GM10248 (cell line): Measurements from ENCODE around the gene PI4K2B.
"Not testable (repeated sequence)": the region's sequence is repeated elsewhere in the genome, so short reads cannot be mapped to it uniquely, and the experiment has no call there.

Experiments
- CTCF ChIA-PET: fragments of 300-600 bp; sonication (Branson Sonifier 250); formaldehyde crosslinking; extraction: SDS; loops from one replicate; lab custom pipeline; 2021; ENCODE audit warnings: antibody characterized with exemption; lab: Yijun Ruan, JAX
- POLR2A ChIA-PET: fragments of 350-650 bp; sonication (Branson Sonifier 250); formaldehyde crosslinking; extraction: SDS; loops from one replicate; lab custom pipeline; 2020; ENCODE audit warnings: antibody characterized with exemption; lab: Yijun Ruan, JAX
- DNase-seq: peaks from one replicate; pipeline ENCODE4 v3.0.0; 2012; ENCODE audit errors: extremely low spot score
- CTCF ChIP-seq: IDR thresholded peaks from 2 replicates; pipeline ENCODE4 v1.5.1; 2012; ENCODE audit warnings: mild to moderate bottlenecking, low read depth; ENCODE audit errors: extremely low read depth, missing control alignments, control extremely low read depth

PI4K2B gene

GRCh38 chr4:25211721-25212120 lies 22.1 kb upstream of the PI4K2B start:
- no peak for TF ChIP-seq CTCF
- DNase-seq, result no peak
- ChIA-PET POLR2A (no interaction called here), CTCF (interaction anchor here (1.0 to 1.9 kb wide), 3 partner anchors 8 to 32 kb away, joined by 3 to 6 read pairs (median 5); no protein-coding TSS in a partner anchor)

GRCh38 chr4:25212822-25213221 lies 21.0 kb upstream of the PI4K2B start:
- TF ChIP-seq CTCF, result no peak
- DNase-seq, result no peak
- POLR2A ChIA-PET, result no interaction called here
- CTCF ChIA-PET, result interaction anchor here (0.7 to 1.9 kb wide), 6 partner anchors 10 to 33 kb away, joined by 3 to 6 read pairs (median 4); no protein-coding TSS in a partner anchor

- ChIA-PET CTCF (interaction anchor here (1.0 to 1.9 kb wide), 5 partner anchors 10 to 24 kb away, joined by 3 to 6 read pairs (median 4); no protein-coding TSS in a partner anchor), POLR2A (no interaction called here)
- DNase-seq, result no peak
- no peak for TF ChIP-seq CTCF
These were observed 20.4 kb upstream of the PI4K2B start for GRCh38 chr4:25213347-25213979.

GRCh38 chr4:25214750-25215149 lies 19.1 kb upstream of the PI4K2B start:
- POLR2A ChIA-PET, result not testable (repeated sequence)
- CTCF ChIA-PET, result interaction anchor here (1.3 to 1.6 kb wide), 3 partner anchors 8 to 15 kb away, joined by 4 to 6 read pairs (median 5); no protein-coding TSS in a partner anchor

DNA sequence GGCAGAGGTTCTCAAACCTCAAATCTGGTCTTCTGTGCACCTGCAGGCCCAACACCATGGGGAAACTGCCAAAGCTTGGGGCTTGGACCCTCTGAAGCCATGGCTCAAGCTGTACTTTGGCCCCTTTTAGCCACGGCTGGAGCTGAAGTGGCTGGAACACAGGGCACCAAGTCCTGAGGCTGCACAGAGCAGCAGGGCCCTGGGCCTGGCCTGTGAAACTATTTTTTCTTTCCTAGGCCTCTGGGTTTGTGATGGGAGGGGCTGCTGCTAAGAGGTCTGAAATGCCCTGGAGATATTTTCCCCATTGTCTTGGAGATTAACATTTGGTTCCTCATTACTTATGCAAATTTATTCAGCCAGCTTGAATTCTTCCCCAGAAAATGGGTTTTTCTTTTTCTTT lies 18.3 kb upstream of the PI4K2B start:
- CTCF ChIA-PET, result interaction anchor here (1.5 kb wide), 1 partner anchor 9 kb away, joined by 6 read pairs; no protein-coding TSS in a partner anchor
- POLR2A ChIA-PET, result no interaction called here
- DNase-seq, result no peak
- no peak for TF ChIP-seq CTCF

More at GRCh38 chr4:25214750-25215149, 19.1 kb upstream of the PI4K2B start:
- not testable (repeated sequence) for DNase-seq

DNA sequence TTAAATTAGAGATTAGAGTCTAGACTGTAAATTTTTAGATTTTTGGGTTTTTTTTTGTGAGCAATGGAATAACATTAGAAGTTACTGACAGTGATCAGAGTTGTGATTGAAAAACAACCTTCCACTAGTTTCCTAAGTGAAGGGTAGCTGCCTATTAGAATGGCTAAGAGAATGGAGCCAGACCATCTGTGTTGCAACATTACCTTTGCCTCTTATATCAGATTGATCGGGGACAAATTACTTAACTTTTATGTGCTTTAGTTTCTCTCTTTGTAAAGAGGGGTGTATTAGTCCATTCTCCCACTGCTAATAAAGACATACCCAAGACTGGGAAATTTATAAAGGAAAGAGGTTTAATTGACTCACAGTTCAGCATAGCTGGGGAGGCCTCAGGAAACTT lies 12.5 kb upstream of the PI4K2B start:
- CTCF ChIA-PET, result interaction anchor here (1.8 kb wide), 1 partner anchor 13 kb away, joined by 6 read pairs; the partner anchor contains the start of gene PI4K2B
- no peak for TF ChIP-seq CTCF
- no peak for DNase-seq
- POLR2A ChIA-PET, result no interaction called here

DNA sequence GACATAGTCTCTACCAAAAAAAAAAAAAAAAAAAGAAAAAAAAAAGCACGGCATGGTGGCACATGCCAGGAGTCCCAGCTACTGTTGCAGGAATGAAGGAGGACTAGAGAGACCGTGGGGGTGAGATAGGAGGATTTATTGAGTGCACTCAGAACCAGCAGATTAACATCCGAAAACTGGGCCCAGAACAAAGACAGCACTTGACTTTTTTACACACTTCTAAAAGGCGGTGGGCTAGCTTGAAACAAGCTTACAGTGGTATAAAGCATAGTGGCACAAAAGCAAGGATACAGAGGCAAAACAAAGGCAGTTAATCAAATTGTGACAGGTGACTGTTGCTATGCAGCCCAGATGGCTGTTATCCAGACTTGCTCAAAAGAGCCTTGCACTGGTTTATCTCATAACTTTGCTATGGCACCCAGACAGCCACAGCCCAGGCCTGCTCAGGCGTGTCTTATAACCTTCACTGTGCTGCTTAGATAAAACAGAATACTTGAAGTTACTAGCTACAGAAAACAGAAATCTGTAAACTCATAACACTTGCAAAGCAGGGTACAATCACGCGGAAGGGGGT lies 9.9 kb upstream of the PI4K2B start:
- no peak for DNase-seq
- CTCF ChIA-PET, result interaction anchor here (0.8 to 1.7 kb wide), 5 partner anchors 10 to 46 kb away, joined by 3 read pairs; partner anchors contain the start of gene PI4K2B
- no peak for TF ChIP-seq CTCF
- POLR2A ChIA-PET, result interaction anchor here (0.7 kb wide), 1 partner anchor 10 kb away, joined by 7 read pairs; the partner anchor contains the start of gene PI4K2B
